Measurements from ENCODE around the gene SFXN1.

GRCh38 chr5:175572886-175573285 is 94.5 kb downstream of the SFXN1 start:
- TF ChIP-seq TCF12 (IDR thresholded peaks at IDR 0.05; ENCODE audit: low read depth) (no peak), CREB1 (IDR thresholded peaks at IDR 0.05; ENCODE audit: low read depth) (no peak), RAD21 (IDR thresholded peaks at IDR 0.05; ENCODE audit: low read depth) (no peak), EP300 (IDR thresholded peaks at IDR 0.05; ENCODE audit: borderline replicate concordance) (no peak), YY1 (IDR thresholded peaks at IDR 0.05; ENCODE audit: low read depth) (no peak), NFIC (IDR thresholded peaks at IDR 0.05) (no peak), ZBTB7A (IDR thresholded peaks at IDR 0.05; ENCODE audit: low read depth) (no peak), TAF1 (IDR thresholded peaks at IDR 0.05; ENCODE audit: low read depth) (no peak), EGR1 (IDR thresholded peaks at IDR 0.05) (no peak), CEBPB (IDR thresholded peaks at IDR 0.05) (no peak), USF1 (IDR thresholded peaks at IDR 0.05) (no peak), FOXM1 (IDR thresholded peaks at IDR 0.05; ENCODE audit: borderline replicate concordance, low read depth) (no peak)
- TF ChIP-seq, protein P1, sequence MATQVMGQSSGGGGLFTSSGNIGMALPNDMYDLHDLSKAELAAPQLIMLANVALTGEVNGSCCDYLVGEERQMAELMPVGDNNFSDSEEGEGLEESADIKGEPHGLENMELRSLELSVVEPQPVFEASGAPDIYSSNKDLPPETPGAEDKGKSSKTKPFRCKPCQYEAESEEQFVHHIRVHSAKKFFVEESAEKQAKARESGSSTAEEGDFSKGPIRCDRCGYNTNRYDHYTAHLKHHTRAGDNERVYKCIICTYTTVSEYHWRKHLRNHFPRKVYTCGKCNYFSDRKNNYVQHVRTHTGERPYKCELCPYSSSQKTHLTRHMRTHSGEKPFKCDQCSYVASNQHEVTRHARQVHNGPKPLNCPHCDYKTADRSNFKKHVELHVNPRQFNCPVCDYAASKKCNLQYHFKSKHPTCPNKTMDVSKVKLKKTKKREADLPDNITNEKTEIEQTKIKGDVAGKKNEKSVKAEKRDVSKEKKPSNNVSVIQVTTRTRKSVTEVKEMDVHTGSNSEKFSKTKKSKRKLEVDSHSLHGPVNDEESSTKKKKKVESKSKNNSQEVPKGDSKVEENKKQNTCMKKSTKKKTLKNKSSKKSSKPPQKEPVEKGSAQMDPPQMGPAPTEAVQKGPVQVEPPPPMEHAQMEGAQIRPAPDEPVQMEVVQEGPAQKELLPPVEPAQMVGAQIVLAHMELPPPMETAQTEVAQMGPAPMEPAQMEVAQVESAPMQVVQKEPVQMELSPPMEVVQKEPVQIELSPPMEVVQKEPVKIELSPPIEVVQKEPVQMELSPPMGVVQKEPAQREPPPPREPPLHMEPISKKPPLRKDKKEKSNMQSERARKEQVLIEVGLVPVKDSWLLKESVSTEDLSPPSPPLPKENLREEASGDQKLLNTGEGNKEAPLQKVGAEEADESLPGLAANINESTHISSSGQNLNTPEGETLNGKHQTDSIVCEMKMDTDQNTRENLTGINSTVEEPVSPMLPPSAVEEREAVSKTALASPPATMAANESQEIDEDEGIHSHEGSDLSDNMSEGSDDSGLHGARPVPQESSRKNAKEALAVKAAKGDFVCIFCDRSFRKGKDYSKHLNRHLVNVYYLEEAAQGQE (IDR thresholded peaks at IDR 0.05; ENCODE audit: low read depth), result no peak
- TF ChIP-seq, protein P2, sequence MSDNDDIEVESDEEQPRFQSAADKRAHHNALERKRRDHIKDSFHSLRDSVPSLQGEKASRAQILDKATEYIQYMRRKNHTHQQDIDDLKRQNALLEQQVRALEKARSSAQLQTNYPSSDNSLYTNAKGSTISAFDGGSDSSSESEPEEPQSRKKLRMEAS (IDR thresholded peaks at IDR 0.05), result no peak

Data from Ishikawa (cell line).